HTR-8/SVneo (cell line): ENCODE measurements around the gene COP1.

ENCODE experiments used
- DNase-seq: peaks from one replicate; pipeline ENCODE4 v3.0.0; 2011; ENCODE audit warnings: low spot score, mixed read lengths; ENCODE audit not compliant: insufficient read length
- FAIRE-seq: peaks from 2 replicates; lab custom pipeline; 2011; peaks lifted over from hg19 to GRCh38; lab: Jason Lieb, UNC

Gene COP1

GRCh38 chr1:175918364-175918801, 288.7 kb downstream of the COP1 start:
- FAIRE-seq (no peak), DNase-seq (no peak)

GRCh38 chr1:175914115-175914514, 293.0 kb downstream of the COP1 start:
- DNase-seq (no peak), FAIRE-seq (no peak)

GRCh38 chr1:175911138-175911537, 295.9 kb downstream of the COP1 start:
- DNase-seq: no peak
- FAIRE-seq: no peak

- no peak for DNase-seq
- no peak for FAIRE-seq
Observed at GRCh38 chr1:175906370-175906769, 300.7 kb downstream of the COP1 start.

GRCh38 chr1:175904808-175905207, 302.3 kb downstream of the COP1 start:
- DNase-seq: no peak
- FAIRE-seq: no peak

GRCh38 chr1:175902281-175902680, 304.8 kb downstream of the COP1 start:
- DNase-seq (no peak), FAIRE-seq (no peak)

GRCh38 chr1:175901076-175901836, 305.8 kb downstream of the COP1 start:
- no peak for DNase-seq
- no peak for FAIRE-seq

GRCh38 chr1:175900171-175900570, 306.9 kb downstream of the COP1 start:
- FAIRE-seq (no peak), DNase-seq (no peak)

- no peak for FAIRE-seq
- DNase-seq: no peak
Observed at GRCh38 chr1:175895966-175896365, 311.1 kb downstream of the COP1 start.
